Measurements from ENCODE around the gene MPRIP. TPM values are rescaled to one million over a fixed set of nuclear protein-coding genes. Genes with fewer than 3 reads are reported as not detected.
A peak's percentile ranks its signal among the peaks of the same experiment; 100 is the strongest.

The MPRIP gene
- total RNA-seq, 1 experiment from 2014 or later, result 284 TPM

DNA sequence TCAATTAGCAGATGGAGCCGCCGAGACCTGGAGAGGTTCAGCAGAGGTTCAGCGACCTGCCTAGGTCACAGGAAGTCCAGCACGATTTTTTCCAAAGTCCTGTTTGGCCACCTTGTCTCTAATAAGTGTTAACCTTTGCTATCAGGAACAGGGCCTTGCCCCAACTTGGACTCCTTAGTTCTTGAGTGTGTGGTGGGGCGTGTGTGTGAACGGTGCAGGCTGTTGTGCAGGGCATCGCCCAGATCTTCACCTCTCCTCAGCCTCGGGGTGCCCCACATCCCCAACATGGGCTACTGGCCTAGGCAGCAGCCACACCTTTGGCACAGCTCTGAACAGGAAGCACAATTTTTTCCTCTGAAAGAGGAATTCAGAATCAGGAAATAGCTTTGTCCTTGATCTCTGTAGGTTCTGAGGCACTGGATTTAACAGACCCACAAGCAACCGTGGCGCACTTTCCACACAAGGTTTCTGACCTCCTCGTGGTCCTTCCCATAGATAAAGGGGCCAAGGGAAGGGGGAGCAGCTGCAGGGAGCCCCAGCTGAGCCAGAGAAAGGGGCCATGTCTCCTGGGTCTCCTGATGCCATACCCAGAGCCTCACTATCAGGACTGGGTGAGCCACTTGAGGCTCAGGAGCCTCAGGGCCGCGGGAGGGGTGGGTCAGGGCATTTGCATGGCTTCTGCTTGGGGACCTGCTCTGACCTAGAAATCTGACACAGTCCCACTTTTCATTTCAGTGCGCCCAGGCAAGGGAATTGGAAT lies 10.4 kb downstream of the MPRIP start:
- ChIA-PET POLR2A (no interaction called here), CTCF (no interaction called here)
- DNase-seq, result peak in 1 of 2 experiments; percentile 32
- intact Hi-C loops (cut with micrococcal nuclease; ENCODE audit: unreplicated experiment), result no loop called here
- no peak for TF ChIP-seq CTCF (IDR thresholded peaks at IDR 0.05; ENCODE audit: insufficient read depth in 1 of 2, low read depth in 1 of 2, low read length in 1 of 2, severe bottlenecking in 1 of 2, unreplicated experiment in 1 of 2)
- Histone ChIP-seq H3K9me3 (no peaks in the 10 kb centered on the region), H3K27me3 (replicated peaks; ENCODE audit: control insufficient read depth, insufficient read depth, low read length) (no peaks in the 10 kb centered on the region), H3K4me3 (ENCODE audit: low read depth, low read length) (no peak overlapping the region), H3K36me3 (ENCODE audit: control insufficient read depth, insufficient read depth, low read length) (no peaks in the 10 kb centered on the region; the same call in 1 of the 2 replicates), H3K4me1 (peaks cover 17% of the 10 kb centered on the region; the same call in 1 of the 2 replicates)
- Mint-ChIP-seq H3K36me3 (ENCODE audit: insufficient read depth, unreplicated experiment) (peaks cover 38% of the 10 kb centered on the region), H3K4me1 (ENCODE audit: low read depth, unreplicated experiment) (peaks cover 18% of the 10 kb centered on the region), H3K9me3 (ENCODE audit: unreplicated experiment) (no peaks in the 10 kb centered on the region), H3K27me3 (ENCODE audit: insufficient read depth, unreplicated experiment) (no peaks in the 10 kb centered on the region), H3K4me3 (ENCODE audit: unreplicated experiment) (no peak overlapping the region), H3K27ac (ENCODE audit: unreplicated experiment) (no peak overlapping the region)
- BruUV-seq (replicated peaks), result no TSS peak

- peaks cover 16% of the 10 kb centered on the region for H3K4me1 Mint-ChIP-seq (ENCODE audit: low read depth, unreplicated experiment)
- TF ChIP-seq CTCF (IDR thresholded peaks at IDR 0.05; ENCODE audit: insufficient read depth in 1 of 2, low read depth in 1 of 2, low read length in 1 of 2, severe bottlenecking in 1 of 2, unreplicated experiment in 1 of 2), result no peak
- no peaks in the 10 kb centered on the region for H3K9me3 Mint-ChIP-seq (ENCODE audit: unreplicated experiment)
- no peak overlapping the region for H3K27ac Mint-ChIP-seq (ENCODE audit: unreplicated experiment)
- CTCF ChIA-PET, result no interaction called here
- no peak overlapping the region for H3K4me3 ChIP-seq (ENCODE audit: low read depth, low read length)
- no peaks in the 10 kb centered on the region; the same call in 1 of the 2 replicates for H3K36me3 ChIP-seq (ENCODE audit: control insufficient read depth, insufficient read depth, low read length)
- no peaks in the 10 kb centered on the region for H3K27me3 Mint-ChIP-seq (ENCODE audit: insufficient read depth, unreplicated experiment)
- DNase-seq, result peak in 1 of 2 experiments; percentile 11
- POLR2A ChIA-PET, result interaction anchor here (0.5 kb wide), 1 partner anchor 12 kb away, joined by 4 read pairs; no protein-coding TSS in a partner anchor
- H3K4me1 ChIP-seq, result peaks cover 17% of the 10 kb centered on the region; the same call in 1 of the 2 replicates
- intact Hi-C loops (cut with micrococcal nuclease; ENCODE audit: unreplicated experiment), result no loop called here
- peaks cover 43% of the 10 kb centered on the region for H3K36me3 Mint-ChIP-seq (ENCODE audit: insufficient read depth, unreplicated experiment)
- BruUV-seq (replicated peaks), result no TSS peak
- no peak overlapping the region for H3K4me3 Mint-ChIP-seq (ENCODE audit: unreplicated experiment)
- no peaks in the 10 kb centered on the region for H3K27me3 ChIP-seq (replicated peaks; ENCODE audit: control insufficient read depth, insufficient read depth, low read length)
- H3K9me3 ChIP-seq, result no peaks in the 10 kb centered on the region
These were observed 11.5 kb downstream of the MPRIP start for GRCh38 chr17:17053446-17054379.

GRCh38 chr17:17054636-17055035 lies 12.4 kb downstream of the MPRIP start:
- TF ChIP-seq CTCF (IDR thresholded peaks at IDR 0.05; ENCODE audit: insufficient read depth in 1 of 2, low read depth in 1 of 2, low read length in 1 of 2, severe bottlenecking in 1 of 2, unreplicated experiment in 1 of 2), result no peak
- BruUV-seq (replicated peaks), result no TSS peak
- peaks cover 18% of the 10 kb centered on the region for H3K4me1 Mint-ChIP-seq (ENCODE audit: low read depth, unreplicated experiment)
- H3K9me3 Mint-ChIP-seq (ENCODE audit: unreplicated experiment), result no peaks in the 10 kb centered on the region
- intact Hi-C loops (cut with micrococcal nuclease; ENCODE audit: unreplicated experiment), result no loop called here
- Histone ChIP-seq H3K27me3 (replicated peaks; ENCODE audit: control insufficient read depth, insufficient read depth, low read length) (no peaks in the 10 kb centered on the region), H3K4me1 (peaks cover 17% of the 10 kb centered on the region; the same call in 1 of the 2 replicates), H3K36me3 (ENCODE audit: control insufficient read depth, insufficient read depth, low read length) (no peaks in the 10 kb centered on the region; the same call in 1 of the 2 replicates), H3K9me3 (no peaks in the 10 kb centered on the region), H3K4me3 (ENCODE audit: low read depth, low read length) (no peak overlapping the region)
- peaks cover 50% of the 10 kb centered on the region for H3K36me3 Mint-ChIP-seq (ENCODE audit: insufficient read depth, unreplicated experiment)
- H3K4me3 Mint-ChIP-seq (ENCODE audit: unreplicated experiment), result no peak overlapping the region
- ChIA-PET POLR2A (no interaction called here), CTCF (no interaction called here)
- H3K27ac Mint-ChIP-seq (ENCODE audit: unreplicated experiment), result no peak overlapping the region
- peak in 1 of 2 experiments; percentile 7 for DNase-seq
- H3K27me3 Mint-ChIP-seq (ENCODE audit: insufficient read depth, unreplicated experiment), result no peaks in the 10 kb centered on the region
